ENCODE data around the gene NNT. TPM values are rescaled to one million over a fixed set of nuclear protein-coding genes. Genes with fewer than 3 reads are reported as not detected.
A peak's percentile ranks its signal among the peaks of the same experiment; 100 is the strongest.
"Not testable (repeated sequence)": the region's sequence is repeated elsewhere in the genome, so short reads cannot be mapped to it uniquely, and the experiment has no call there.

Gene NNT
- total RNA-seq, 2 donors from 2014 or later, result 323 to 422 TPM

- DNase-seq; intact Hi-C loops (cut with DNase I); ATAC-seq: not testable (repeated sequence)
Observed at GRCh38 chr5:43580402-43581210, 22.4 kb upstream of the NNT start.

- DNase-seq, result no peak
- intact Hi-C loops (cut with DNase I), result no loop called here
- ATAC-seq, result no peak
Observed at GRCh38 chr5:43581398-43581797, 21.6 kb upstream of the NNT start.

GRCh38 chr5:43582082-43583005, 20.6 kb upstream of the NNT start:
- no peak for DNase-seq
- intact Hi-C loops (cut with DNase I), result no loop called here
- no peak for ATAC-seq

- ATAC-seq (no peak), DNase-seq (no peak)
- intact Hi-C loops (cut with DNase I), result no loop called here
Observed at GRCh38 chr5:43583724-43584123, 19.3 kb upstream of the NNT start.

GRCh38 chr5:43584166-43584699, 18.7 kb upstream of the NNT start:
- ATAC-seq, result no peak
- intact Hi-C loops (cut with DNase I), result no loop called here
- DNase-seq, result no peak

- intact Hi-C loops (cut with DNase I), result no loop called here
- no peak for ATAC-seq
- no peak for DNase-seq
Observed at GRCh38 chr5:43588842-43589241, 14.1 kb upstream of the NNT start.

GRCh38 chr5:43589310-43589709, 13.7 kb upstream of the NNT start:
- intact Hi-C loops (cut with DNase I), result no loop called here
- ATAC-seq, result no peak
- no peak for DNase-seq

GRCh38 chr5:43590700-43591099, 12.3 kb upstream of the NNT start:
- intact Hi-C loops (cut with DNase I), result no loop called here
- ATAC-seq (no peak), DNase-seq (no peak)

GRCh38 chr5:43592363-43592762, 10.6 kb upstream of the NNT start:
- intact Hi-C loops (cut with DNase I), result no loop called here
- no peak for ATAC-seq
- no peak for DNase-seq

- intact Hi-C loops (cut with DNase I); ATAC-seq; DNase-seq: not testable (repeated sequence)
Observed at GRCh38 chr5:43598927-43599326, 4.1 kb upstream of the NNT start.

GRCh38 chr5:43601454-43602260, 1.3 kb upstream of the NNT start:
- ATAC-seq (peak in 1 of 2 donors; percentile 38), DNase-seq (no peak)
- intact Hi-C loops (cut with DNase I), result loop anchor here in 1 of 2 donors (5.0 kb wide), 1 partner anchor 44 kb away; the partner anchor contains the start of gene PAIP1

- intact Hi-C loops (cut with DNase I), result loop anchor here in 1 of 2 donors (5.0 kb wide), 1 partner anchor 46 kb away; the partner anchor contains the start of gene PAIP1
- ATAC-seq (peak; percentile 78 to 80), DNase-seq (peak; percentile 68)
Observed at GRCh38 chr5:43603344-43604217, 601 bp downstream of the NNT start.

- ATAC-seq (no peak), DNase-seq (no peak)
- intact Hi-C loops (cut with DNase I), result loop anchor here in 1 of 2 donors (5.0 kb wide), 1 partner anchor 47 kb away; the partner anchor contains the start of gene PAIP1
Observed at GRCh38 chr5:43604699-43605098, 1.7 kb downstream of the NNT start.

GRCh38 chr5:43606351-43606750, 3.4 kb downstream of the NNT start:
- intact Hi-C loops (cut with DNase I), result no loop called here
- ATAC-seq (no peak), DNase-seq (no peak)

- intact Hi-C loops (cut with DNase I), result no loop called here
Observed at GRCh38 chr5:43608406-43608805, 5.4 kb downstream of the NNT start.

GRCh38 chr5:43609752-43610151, 6.8 kb downstream of the NNT start:
- DNase-seq (no peak), ATAC-seq (no peak)

More at GRCh38 chr5:43608406-43608805, 5.4 kb downstream of the NNT start:
- no peak for ATAC-seq
- no peak for DNase-seq

GRCh38 chr5:43613370-43613769, 10.4 kb downstream of the NNT start:
- no peak for ATAC-seq
- no peak for DNase-seq
- intact Hi-C loops (cut with DNase I), result no loop called here

More at GRCh38 chr5:43609752-43610151, 6.8 kb downstream of the NNT start:
- intact Hi-C loops (cut with DNase I), result no loop called here

Measured in left cardiac atrium (tissue), 4 donors.